ENCODE results near the gene TSHB. TPM values are rescaled to one million over a fixed set of nuclear protein-coding genes. Genes with fewer than 3 reads are reported as not detected.
A peak's percentile ranks its signal among the peaks of the same experiment; 100 is the strongest.

TSHB gene
- total RNA-seq, 1 experiment from 2014 or later = not detected

GRCh38 chr1:115041654-115042053 is 12.0 kb downstream of the TSHB start:
- TF ChIP-seq TP53 (CRISPR knock-in tag; IDR thresholded peaks at IDR 0.05) (no peak), CTCF (IDR thresholded peaks at IDR 0.05) (peak; percentile 37; the same call in 1 of the 2 replicates)
- H3K27ac Mint-ChIP-seq = no peak overlapping the region
- ChIA-PET POLR2A (no interaction called here), CTCF (interaction anchor here (0.6 to 4.0 kb wide), 16 partner anchors 10 to 428 kb away, joined by 3 to 36 read pairs (median 4); partner anchors contain the start of genes TSHB and TSPAN2)
- H3K27me3 Mint-ChIP-seq (ENCODE audit: low read depth) = no peaks in the 10 kb centered on the region
- H3K4me1 Mint-ChIP-seq = peaks cover 1% of the 10 kb centered on the region
- peaks cover 11% of the 10 kb centered on the region for H3K9me3 Mint-ChIP-seq
- peak; percentile 90 for ATAC-seq
- peaks cover 10% of the 10 kb centered on the region for H3K36me3 Mint-ChIP-seq
- no peak for DNase-seq (ENCODE audit: low spot score)
- H3K4me3 Mint-ChIP-seq = no peak overlapping the region

- POLR2A ChIA-PET = no interaction called here
- TF ChIP-seq ATF2 (CRISPR knock-in tag; IDR thresholded peaks at IDR 0.05; ENCODE audit: borderline replicate concordance, low read depth) (no peak), JUN (CRISPR knock-in tag; IDR thresholded peaks at IDR 0.05) (no peak), FOXP4 (CRISPR knock-in tag; IDR thresholded peaks at IDR 0.05) (no peak), NR3C1 (CRISPR knock-in tag; conservative IDR thresholded peaks at IDR 0.05; ENCODE audit: low read depth) (no peak), CTCF (IDR thresholded peaks at IDR 0.05) (no peak), IRF1 (CRISPR knock-in tag; IDR thresholded peaks at IDR 0.05) (no peak), RELA (CRISPR knock-in tag; IDR thresholded peaks at IDR 0.05; ENCODE audit: borderline replicate concordance) (no peak), CBFB (CRISPR knock-in tag; IDR thresholded peaks at IDR 0.05; ENCODE audit: low read depth) (no peak), AFF4 (CRISPR knock-in tag; IDR thresholded peaks at IDR 0.05; ENCODE audit: borderline replicate concordance) (no peak), ZNF263 (CRISPR knock-in tag; IDR thresholded peaks at IDR 0.05; ENCODE audit: low read depth) (no peak), NR1H2 (CRISPR knock-in tag; IDR thresholded peaks at IDR 0.05) (no peak), ARID4B (CRISPR knock-in tag; IDR thresholded peaks at IDR 0.05; ENCODE audit: borderline replicate concordance) (no peak), CREB1 (CRISPR knock-in tag; IDR thresholded peaks at IDR 0.05) (no peak), MLX (CRISPR knock-in tag; IDR thresholded peaks at IDR 0.05) (no peak)
These were observed 17.1 kb downstream of the TSHB start for GRCh38 chr1:115046751-115047150.

More at GRCh38 chr1:115046751-115047150, 17.1 kb downstream of the TSHB start:
- CTCF ChIA-PET = no interaction called here
- Mint-ChIP-seq H3K27ac (no peak overlapping the region), H3K36me3 (peaks cover 10% of the 10 kb centered on the region), H3K27me3 (ENCODE audit: low read depth) (no peaks in the 10 kb centered on the region), H3K9me3 (peaks cover 18% of the 10 kb centered on the region), H3K4me1 (peaks cover 4% of the 10 kb centered on the region), H3K4me3 (no peak overlapping the region)
- ATAC-seq (no peak), DNase-seq (ENCODE audit: low spot score) (no peak)
